T-cell (primary cell): ENCODE results near the gene POLR3H. TPM values are rescaled to one million over a fixed set of nuclear protein-coding genes. Genes with fewer than 3 reads are reported as not detected.

Source experiments
- ATAC-seq, 4 experiments: fragments of 200-7000 bp in 3 of 4; fragments of 150-1000 bp in 1 of 4; cut with Tn5 transposase; replicated peaks in 1 of 4; 1 replicate in 3 of 4; 2 replicates in 1 of 4; pipeline ENCODE4 v1.10.0; 2021; ENCODE audit warnings: moderate library complexity in 3 of 4, mild to moderate bottlenecking in 2 of 4, moderate number of reproducible peaks in 1 of 4
- CTCF ChIA-PET, 2 donors: fragments of 300-600 bp; sonication (Branson Sonifier 250); formaldehyde crosslinking; loops; one replicate each; lab custom pipeline; 2022; ENCODE audit warnings: antibody characterized with exemption in 2 of 2; lab: Charles Lee
- POLR2A ChIA-PET, 2 donors: fragments of 300-600 bp; sonication (Branson Sonifier 250); formaldehyde crosslinking; loops; one replicate each; lab custom pipeline; 2022; ENCODE audit warnings: antibody characterized with exemption in 2 of 2; lab: Charles Lee
- DNase-seq, 35 experiments: peaks; one replicate each; pipeline versions ENCODE4 v3.0.0 to v3.0.0-alpha.2; 2013 to 2023
- H3K27ac ChIP-seq: one replicate; pipeline ENCODE4 v1.5.1; 2013; ENCODE audit warnings: low read length
- H3K27me3 ChIP-seq, 2 experiments: replicated peaks in 1 of 2; 1 replicate in 1 of 2; 2 replicates in 1 of 2; pipeline versions ENCODE4 v1.6.1 to v1.7.0; 2013; ENCODE audit warnings: low read length in 1 of 2, mixed read lengths in 1 of 2; ENCODE audit not compliant: control insufficient read depth in 2 of 2, insufficient read depth in 2 of 2; ENCODE audit errors: extremely low read depth in 1 of 2
- H3K36me3 ChIP-seq, 2 donors: 1 replicate in 1 of 2; 2 replicates in 1 of 2; pipeline versions ENCODE4 v1.6.1 to v1.7.0; 2013; ENCODE audit warnings: low read length in 1 of 2; ENCODE audit not compliant: control insufficient read depth in 2 of 2, insufficient read depth in 1 of 2; ENCODE audit errors: extremely low read depth in 1 of 2
- H3K4me1 ChIP-seq, 2 experiments: 1 replicate in 1 of 2; 2 replicates in 1 of 2; pipeline versions ENCODE4 v1.6.1 to v1.7.0; 2013; ENCODE audit warnings: low read length in 2 of 2, mixed read lengths in 1 of 2; ENCODE audit not compliant: insufficient read depth in 2 of 2, control insufficient read depth in 1 of 2; ENCODE audit errors: extremely low read depth in 1 of 2
- H3K4me3 ChIP-seq, 2 donors: 1 replicate in 1 of 2; 2 replicates in 1 of 2; pipeline versions ENCODE4 v1.5.1 to v1.7.0; 2013; ENCODE audit warnings: mild to moderate bottlenecking in 2 of 2, low read length in 1 of 2, moderate library complexity in 1 of 2; ENCODE audit not compliant: control insufficient read depth in 1 of 2; ENCODE audit errors: extremely low read depth in 1 of 2
- H3K9me3 ChIP-seq: 2 replicates; pipeline ENCODE4 v1.7.0; 2013
- H3K27ac Mint-ChIP-seq, 2 donors: one replicate each; pipeline ENCODE4 v1.8.0; 2020 to 2021; ENCODE audit warnings: mild to moderate bottlenecking in 2 of 2, mixed read lengths in 2 of 2
- H3K27me3 Mint-ChIP-seq, 2 donors: one replicate each; pipeline ENCODE4 v1.8.0; 2021 to 2022; ENCODE audit warnings: mixed read lengths in 2 of 2
- H3K36me3 Mint-ChIP-seq: one replicate; pipeline ENCODE4 v1.8.0; 2021; ENCODE audit warnings: mixed read lengths
- H3K4me1 Mint-ChIP-seq, 3 donors: one replicate each; pipeline ENCODE4 v1.8.0; 2020 to 2022; ENCODE audit warnings: mixed read lengths in 3 of 3, mild to moderate bottlenecking in 1 of 3
- H3K4me3 Mint-ChIP-seq, 3 donors: one replicate each; pipeline ENCODE4 v1.8.0; 2020 to 2022; ENCODE audit warnings: mild to moderate bottlenecking in 3 of 3, mixed read lengths in 3 of 3, moderate library complexity in 3 of 3
- H3K9me3 Mint-ChIP-seq, 3 donors: one replicate each; pipeline ENCODE4 v1.8.0; 2020 to 2022; ENCODE audit warnings: mixed read lengths in 3 of 3
- WGBS: methylation state at CpG from one replicate; pipeline ENCODE4 v1.1.5; 2013; ENCODE audit warnings: missing lambda C conversion rate; ENCODE audit not compliant: insufficient coverage; 5-methylcytosine and 5-hydroxymethylcytosine counted together
- total RNA-seq, 35 experiments: library from RNA in 6 of 35; stranded (reverse) in 6 of 35; fragments of 120-200 nt in 1 of 35; gene quantifications; one replicate each; pipeline versions ENCODE4 v1.2.1 to v1.2.4 and lab custom pipeline; 2013 to 2026

Gene POLR3H
- total RNA-seq, 5 donors from 2014 or later (not counting 1 experiment from before 2014, with no cell fraction given), result 20.6 to 57.7 (median 44.9) TPM

DNA sequence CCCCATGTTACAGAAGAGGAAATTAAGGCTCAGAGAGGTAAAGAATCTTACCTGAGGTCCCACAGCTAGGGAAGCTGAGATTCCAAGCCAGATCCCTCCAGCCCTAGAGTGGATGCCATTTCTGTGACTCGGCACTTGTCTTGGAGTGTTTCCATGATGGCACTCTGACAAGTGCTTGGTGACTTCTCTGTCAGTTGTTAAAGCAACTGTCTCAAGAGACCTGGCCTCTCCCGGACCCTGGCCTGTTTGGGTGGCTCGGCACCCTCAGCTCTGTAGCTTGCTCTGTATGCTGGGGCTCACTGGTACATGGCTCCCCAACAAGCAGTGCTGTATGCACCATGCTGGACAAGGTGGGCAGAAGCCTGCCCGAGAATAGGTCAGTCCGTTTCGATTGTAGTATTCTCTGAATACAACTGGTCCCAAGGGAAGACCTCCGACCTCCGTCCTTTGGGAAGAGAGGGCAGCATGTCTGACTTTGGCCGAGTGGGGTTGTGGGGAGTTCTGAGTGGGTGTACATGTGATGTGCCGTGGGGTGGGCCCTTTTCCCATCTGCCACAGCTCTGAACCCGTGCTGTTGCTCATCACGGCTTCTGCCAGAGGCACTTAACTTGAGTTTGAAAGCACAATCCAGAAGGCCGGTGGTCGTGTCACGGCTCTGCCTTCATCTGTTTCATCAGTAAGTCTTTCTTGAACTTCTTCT is 63.0 kb downstream of the POLR3H start:
- Histone ChIP-seq H3K4me3 (no peak overlapping the region), H3K4me1 (peaks cover 0 to 20% of the 10 kb centered on the region in 2 experiments), H3K27me3 (no peaks in the 10 kb centered on the region), H3K36me3 (peaks cover 3 to 27% of the 10 kb centered on the region in 2 donors), H3K27ac (no peak overlapping the region), H3K9me3 (no peaks in the 10 kb centered on the region)
- ChIA-PET POLR2A (no interaction called here), CTCF (no interaction called here)
- no peaks in the 10 kb centered on the region for H3K36me3 Mint-ChIP-seq
- ATAC-seq (no peak), DNase-seq (no peak)
- 88% methylated on average over 15 of the region's 15 CpGs for WGBS
- H3K4me3 Mint-ChIP-seq, result no peak overlapping the region
- no peaks in the 10 kb centered on the region for H3K27me3 Mint-ChIP-seq
- no peaks in the 10 kb centered on the region for H3K9me3 Mint-ChIP-seq
- H3K4me1 Mint-ChIP-seq, result peaks cover 50 to 58% (median 52%) of the 10 kb centered on the region in 3 donors
- no peak overlapping the region for H3K27ac Mint-ChIP-seq

DNA sequence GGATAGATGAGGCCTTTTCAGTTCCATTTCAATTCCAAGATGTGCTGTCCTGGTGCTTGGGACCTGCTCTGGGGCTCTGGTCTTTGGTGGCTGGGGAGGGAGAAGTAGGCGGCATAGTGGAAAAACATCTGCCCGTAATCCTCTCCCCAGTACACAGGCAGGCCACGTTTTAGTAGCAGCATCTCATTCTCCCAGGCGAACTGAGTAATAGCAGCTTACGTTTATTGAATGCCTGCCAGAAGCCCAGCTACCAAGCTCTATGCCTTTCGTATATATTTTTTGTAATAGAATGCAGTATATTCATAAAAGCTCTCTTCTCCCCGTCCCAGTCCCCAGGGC is 63.9 kb downstream of the POLR3H start:
- no peak overlapping the region for H3K4me3 ChIP-seq
- H3K36me3 ChIP-seq, result peaks cover 3 to 27% of the 10 kb centered on the region in 2 donors
- H3K4me1 ChIP-seq, result peaks cover 0 to 17% of the 10 kb centered on the region in 2 experiments
- H3K27me3 ChIP-seq, result no peaks in the 10 kb centered on the region
- H3K9me3 Mint-ChIP-seq, result no peaks in the 10 kb centered on the region
- no peak overlapping the region for H3K4me3 Mint-ChIP-seq
- H3K27me3 Mint-ChIP-seq, result no peaks in the 10 kb centered on the region
- ChIA-PET POLR2A (interaction anchor here in 1 of 2 donors (0.9 kb wide), 1 partner anchor 16 kb away, joined by 3 read pairs; no protein-coding TSS in a partner anchor), CTCF (no interaction called here)
- H3K9me3 ChIP-seq, result no peaks in the 10 kb centered on the region
- H3K36me3 Mint-ChIP-seq, result no peaks in the 10 kb centered on the region
- peak overlapping the region in 1 of 2 donors; percentile 7 for H3K27ac Mint-ChIP-seq
- DNase-seq, result no peak
- H3K4me1 Mint-ChIP-seq, result peaks cover 44 to 53% (median 47%) of the 10 kb centered on the region in 3 donors
- WGBS, result no CpG with 5 or more reads among the region's 7 CpGs
- ATAC-seq, result no peak
- H3K27ac ChIP-seq, result no peak overlapping the region

DNA sequence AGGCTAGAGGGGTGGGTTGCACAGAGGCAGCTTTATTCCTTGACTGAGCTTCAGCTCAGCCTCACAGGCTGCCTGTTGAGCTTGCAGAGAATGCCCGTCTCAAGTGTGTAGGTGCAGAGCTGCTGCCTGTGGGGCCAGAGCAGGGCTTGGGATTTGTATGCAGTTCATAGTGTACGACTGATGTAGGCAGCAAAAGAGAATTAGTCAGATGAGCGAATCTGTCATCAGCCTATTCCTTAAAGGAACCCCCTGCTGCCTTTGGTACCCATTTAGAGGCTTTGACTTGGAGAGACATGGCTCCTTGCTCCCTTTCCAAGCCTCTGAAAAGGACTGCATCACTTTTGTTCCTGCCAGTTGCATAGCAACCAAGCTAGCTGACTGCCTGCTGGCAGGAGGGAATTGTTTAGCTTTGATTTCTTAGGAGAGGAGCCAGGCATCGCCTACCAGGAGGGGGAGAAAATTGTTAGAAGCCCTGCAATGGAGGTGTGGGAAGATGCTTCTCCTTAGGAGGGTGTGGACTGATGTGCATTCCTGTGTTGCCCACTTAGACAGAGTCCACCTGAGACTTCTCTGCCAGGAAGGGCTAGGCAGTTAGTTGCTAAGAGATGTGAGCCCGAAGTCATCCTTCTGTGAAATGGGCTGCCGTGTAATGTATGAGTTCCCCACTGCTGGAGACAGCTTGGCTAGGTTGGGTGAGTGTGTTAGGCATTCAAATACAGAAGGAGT is 64.4 kb downstream of the POLR3H start:
- 86% methylated on average over 6 of the region's 6 CpGs for WGBS
- DNase-seq, result no peak
- no peaks in the 10 kb centered on the region for H3K27me3 ChIP-seq
- H3K36me3 Mint-ChIP-seq, result no peaks in the 10 kb centered on the region
- H3K9me3 Mint-ChIP-seq, result no peaks in the 10 kb centered on the region
- no peaks in the 10 kb centered on the region for H3K27me3 Mint-ChIP-seq
- peaks cover 44 to 52% (median 44%) of the 10 kb centered on the region in 3 donors for H3K4me1 Mint-ChIP-seq
- no peak overlapping the region for H3K27ac Mint-ChIP-seq
- no peaks in the 10 kb centered on the region for H3K9me3 ChIP-seq
- peaks cover 0 to 16% of the 10 kb centered on the region in 2 experiments for H3K4me1 ChIP-seq
- H3K4me3 ChIP-seq, result no peak overlapping the region
- peaks cover 3 to 27% of the 10 kb centered on the region in 2 donors for H3K36me3 ChIP-seq
- CTCF ChIA-PET, result no interaction called here
- H3K27ac ChIP-seq, result no peak overlapping the region
- H3K4me3 Mint-ChIP-seq, result no peak overlapping the region
- POLR2A ChIA-PET, result interaction anchor here (0.7 to 0.9 kb wide), 2 partner anchors 15 to 218 kb away, joined by 3 to 4 read pairs; no protein-coding TSS in a partner anchor
- ATAC-seq, result no peak

DNA sequence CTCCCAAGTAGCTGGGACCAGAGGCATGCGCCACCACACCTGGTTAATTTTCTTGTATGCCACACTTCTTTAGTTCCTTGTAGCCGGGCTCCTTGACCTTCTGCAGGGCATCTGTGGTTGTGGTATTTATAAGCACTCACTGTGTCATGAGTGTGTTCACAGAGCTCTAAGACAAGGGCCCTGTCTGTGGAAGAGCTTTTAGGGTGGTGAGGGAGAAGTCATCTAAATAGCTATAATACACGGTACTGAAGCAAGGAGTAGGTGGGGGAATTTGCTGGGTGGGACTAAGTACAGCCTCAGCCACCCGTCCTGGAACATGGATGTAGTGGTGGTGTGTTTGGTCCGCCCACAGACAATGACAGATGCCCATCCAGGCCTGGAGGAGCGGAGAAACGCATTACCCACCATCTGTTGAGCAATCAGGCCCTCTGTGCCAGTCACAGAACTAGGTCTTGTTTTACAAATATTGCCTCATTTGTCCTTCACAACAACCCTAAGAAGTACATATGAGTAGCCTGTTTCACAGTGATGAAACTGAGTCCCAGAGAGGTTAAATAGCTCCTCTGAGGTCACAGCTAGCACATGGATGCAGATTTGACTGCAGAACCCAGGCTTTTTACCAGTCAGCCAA is 65.3 kb downstream of the POLR3H start:
- Mint-ChIP-seq H3K4me1 (peaks cover 43 to 52% (median 44%) of the 10 kb centered on the region in 3 donors), H3K27ac (no peak overlapping the region), H3K4me3 (no peak overlapping the region), H3K36me3 (no peaks in the 10 kb centered on the region), H3K9me3 (no peaks in the 10 kb centered on the region), H3K27me3 (no peaks in the 10 kb centered on the region)
- H3K27me3 ChIP-seq, result no peaks in the 10 kb centered on the region
- 59% methylated on average over 5 of the region's 7 CpGs for WGBS
- H3K9me3 ChIP-seq, result no peaks in the 10 kb centered on the region
- peaks cover 3 to 27% of the 10 kb centered on the region in 2 donors for H3K36me3 ChIP-seq
- H3K4me3 ChIP-seq, result no peak overlapping the region
- H3K4me1 ChIP-seq, result peaks cover 0 to 16% of the 10 kb centered on the region in 2 experiments
- ChIA-PET POLR2A (interaction anchor here (0.6 to 0.7 kb wide), 4 partner anchors 9 to 219 kb away, joined by 4 to 12 read pairs (median 7); no protein-coding TSS in a partner anchor), CTCF (interaction anchor here in 1 of 2 donors (1.1 kb wide), 1 partner anchor 13 kb away, joined by 3 read pairs; no protein-coding TSS in a partner anchor)
- DNase-seq (no peak), ATAC-seq (no peak)
- H3K27ac ChIP-seq, result no peak overlapping the region

DNA sequence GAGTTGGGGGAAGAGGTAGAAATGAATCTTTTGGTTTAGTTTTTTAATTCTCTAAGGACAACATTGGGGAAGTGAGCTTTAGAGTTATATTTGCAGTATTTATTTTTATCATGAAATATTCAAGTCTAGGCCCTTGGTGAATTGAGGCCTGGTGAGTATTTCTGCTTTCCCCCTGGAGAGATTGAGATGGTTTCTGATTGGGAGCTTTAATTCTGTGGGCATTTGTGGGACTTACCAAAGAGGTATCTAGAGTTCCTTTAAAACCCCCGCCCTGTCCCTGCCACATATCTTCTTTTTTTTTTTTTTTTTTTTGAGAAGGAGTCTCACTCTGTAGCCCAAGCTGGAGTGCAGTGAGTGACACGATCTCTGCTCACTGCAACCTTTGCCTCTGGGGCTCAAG is 65.8 kb downstream of the POLR3H start:
- H3K4me1 ChIP-seq, result peaks cover 0 to 16% of the 10 kb centered on the region in 2 experiments
- no peaks in the 10 kb centered on the region for H3K27me3 ChIP-seq
- H3K36me3 ChIP-seq, result peaks cover 7 to 27% of the 10 kb centered on the region in 2 donors
- H3K9me3 Mint-ChIP-seq, result no peaks in the 10 kb centered on the region
- H3K4me1 Mint-ChIP-seq, result peaks cover 45 to 52% (median 49%) of the 10 kb centered on the region in 3 donors
- no peak overlapping the region for H3K4me3 Mint-ChIP-seq
- POLR2A ChIA-PET, result interaction anchor here (0.6 kb wide), 3 partner anchors 9 to 162 kb away, joined by 3 to 12 read pairs (median 10); no protein-coding TSS in a partner anchor
- peaks cover 5% of the 10 kb centered on the region for H3K36me3 Mint-ChIP-seq
- no peak overlapping the region for H3K4me3 ChIP-seq
- DNase-seq (no peak), ATAC-seq (no peak)
- H3K27ac Mint-ChIP-seq, result no peak overlapping the region
- H3K27me3 Mint-ChIP-seq, result no peaks in the 10 kb centered on the region
- no CpG with 5 or more reads among the region's 2 CpGs for WGBS
- no peaks in the 10 kb centered on the region for H3K9me3 ChIP-seq
- H3K27ac ChIP-seq, result no peak overlapping the region
- CTCF ChIA-PET, result interaction anchor here in 1 of 2 donors (1.1 kb wide), 1 partner anchor 12 kb away, joined by 3 read pairs; no protein-coding TSS in a partner anchor
